Retina (tissue), 1 donor: ENCODE data around the gene HMGCS2.
A peak's percentile ranks its signal among the peaks of the same experiment; 100 is the strongest.
"Not testable (repeated sequence)": the region's sequence is repeated elsewhere in the genome, so short reads cannot be mapped to it uniquely, and the experiment has no call there.

Source experiments
- DNase-seq: peaks from one replicate; pipeline ENCODE4 v3.0.0-alpha.2; 2016

Gene HMGCS2

DNA sequence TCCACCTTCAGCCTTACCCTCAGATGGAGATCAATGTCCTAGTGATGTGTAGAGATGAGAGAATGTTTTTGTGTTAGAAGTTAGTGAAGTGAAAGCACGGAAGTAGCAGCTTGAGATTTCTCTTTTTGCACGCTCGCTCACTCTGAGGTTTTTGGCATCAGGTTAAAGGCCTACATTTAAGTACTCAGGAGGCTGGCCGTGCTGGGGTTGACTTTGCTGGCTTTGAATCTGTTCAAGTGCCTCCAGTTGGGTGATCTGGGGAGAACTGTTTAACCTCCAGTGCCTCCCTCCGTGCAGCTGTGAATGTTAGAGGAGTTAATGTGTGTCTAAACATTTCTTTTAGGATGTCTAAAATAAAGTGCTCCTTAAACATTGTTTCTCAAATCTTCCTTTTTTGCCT is 43.1 kb downstream of the HMGCS2 start:
- DNase-seq = no peak

DNA sequence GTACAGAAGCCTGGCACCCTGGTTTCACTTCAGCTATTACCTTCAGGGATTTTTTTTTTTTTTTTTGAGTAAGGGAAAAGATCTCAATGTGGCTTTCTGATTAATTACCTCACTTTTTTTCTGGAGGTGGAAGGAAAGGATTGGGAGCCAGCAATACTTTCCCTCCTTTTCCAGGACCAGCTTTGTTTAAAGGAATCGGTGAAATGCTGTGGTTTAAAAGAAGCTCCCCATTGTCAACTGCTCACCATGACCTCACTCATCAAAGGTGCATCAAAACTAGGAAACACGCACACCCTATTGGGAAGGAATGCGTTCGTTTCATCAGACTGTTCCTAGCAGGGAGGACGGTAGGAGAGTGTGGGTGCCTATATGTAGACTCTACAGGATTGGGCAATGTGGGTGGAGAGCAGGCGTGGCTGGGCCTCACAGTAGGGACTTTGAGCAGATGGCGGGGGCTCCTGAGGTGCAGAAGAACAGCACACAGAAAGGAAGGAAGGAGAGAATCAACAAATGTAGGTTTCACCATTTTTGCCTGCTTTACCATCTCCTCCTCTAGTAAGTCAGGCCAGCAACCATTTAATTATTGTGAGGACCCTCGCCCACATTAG is 44.0 kb downstream of the HMGCS2 start:
- no peak for DNase-seq

DNA sequence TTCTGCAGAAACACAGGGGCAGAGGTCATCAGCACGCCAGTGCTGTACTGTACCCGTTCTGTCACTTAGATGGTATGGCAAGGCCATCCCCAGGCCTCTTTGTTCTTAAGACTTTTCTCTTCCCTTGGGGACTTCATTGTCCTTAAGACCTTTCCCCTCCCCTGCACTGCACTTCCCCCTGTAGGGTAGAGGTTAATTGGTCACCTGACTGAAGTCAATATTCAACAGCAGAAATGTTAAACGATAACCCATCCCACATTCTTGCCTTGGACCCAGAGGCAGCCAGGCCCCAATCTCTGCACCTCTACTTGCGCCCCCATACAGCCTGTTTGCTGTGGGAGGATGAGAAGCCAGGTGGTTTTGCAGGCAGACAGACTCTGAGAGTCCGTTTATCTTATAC is 46.8 kb downstream of the HMGCS2 start:
- DNase-seq = no peak

DNA sequence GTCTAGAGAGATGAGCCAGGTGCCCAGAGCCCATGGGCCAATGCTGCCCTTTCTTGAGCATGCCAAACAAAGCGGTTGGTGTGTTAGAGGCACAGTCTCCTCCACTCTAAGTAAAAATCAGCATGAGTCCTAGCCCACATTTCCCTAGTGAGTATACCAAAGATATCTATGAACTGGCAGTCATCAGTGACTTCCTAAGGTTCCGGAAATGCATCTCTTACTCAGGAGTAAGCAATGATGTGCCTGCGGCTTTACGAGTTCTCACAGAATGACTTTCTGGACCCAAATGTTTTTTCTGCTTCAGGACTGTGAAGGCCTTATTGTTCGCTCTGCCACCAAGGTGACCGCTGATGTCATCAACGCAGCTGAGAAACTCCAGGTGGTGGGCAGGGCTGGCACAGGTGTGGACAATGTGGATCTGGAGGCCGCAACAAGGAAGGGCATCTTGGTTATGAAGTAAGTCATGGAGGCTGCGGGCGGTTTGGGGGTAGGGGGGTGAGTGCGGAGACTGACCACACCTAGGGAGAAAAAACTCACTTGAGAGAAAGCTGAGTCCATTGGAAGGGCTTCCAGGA is 47.8 kb downstream of the HMGCS2 start:
- no peak for DNase-seq

DNA sequence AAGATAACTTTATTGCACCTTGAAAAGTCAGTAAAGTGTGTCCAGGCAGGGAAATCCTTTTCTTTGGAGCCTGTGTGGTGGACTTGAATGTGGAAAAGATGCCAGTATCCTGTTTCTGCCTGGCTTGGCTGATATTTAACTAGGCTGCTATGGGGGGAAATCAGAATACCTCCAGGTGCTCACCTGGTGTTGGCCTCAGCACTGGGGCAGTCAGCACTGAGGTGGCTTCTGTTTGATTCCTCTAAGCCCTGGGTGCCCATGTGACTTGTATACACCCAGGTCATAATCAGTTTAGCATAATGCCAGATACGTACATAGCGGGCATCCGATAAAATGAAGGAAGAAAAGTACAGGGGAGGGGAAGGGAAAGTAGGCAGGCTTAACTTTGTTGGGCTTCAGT is 49.7 kb downstream of the HMGCS2 start:
- DNase-seq = no peak

DNA sequence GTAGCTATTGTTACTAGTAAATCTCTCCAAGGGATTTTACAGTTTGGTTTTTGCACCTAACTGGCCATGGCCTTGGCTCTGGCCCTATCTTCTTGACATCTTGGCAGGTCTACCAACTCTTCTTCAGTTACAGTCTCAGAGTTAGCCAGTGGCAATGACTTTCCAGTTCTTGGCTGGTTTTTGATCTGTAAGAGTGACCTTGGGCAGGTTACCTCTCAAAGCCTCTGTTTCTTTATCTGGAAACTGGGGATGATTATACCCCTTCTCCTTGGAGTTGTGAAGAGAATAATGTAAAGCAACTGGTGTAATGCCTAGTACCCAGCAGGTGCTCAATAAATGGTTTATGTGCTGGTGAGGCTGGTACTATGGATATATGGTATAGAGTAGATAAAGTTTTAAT is 50.3 kb downstream of the HMGCS2 start:
- no peak for DNase-seq

DNA sequence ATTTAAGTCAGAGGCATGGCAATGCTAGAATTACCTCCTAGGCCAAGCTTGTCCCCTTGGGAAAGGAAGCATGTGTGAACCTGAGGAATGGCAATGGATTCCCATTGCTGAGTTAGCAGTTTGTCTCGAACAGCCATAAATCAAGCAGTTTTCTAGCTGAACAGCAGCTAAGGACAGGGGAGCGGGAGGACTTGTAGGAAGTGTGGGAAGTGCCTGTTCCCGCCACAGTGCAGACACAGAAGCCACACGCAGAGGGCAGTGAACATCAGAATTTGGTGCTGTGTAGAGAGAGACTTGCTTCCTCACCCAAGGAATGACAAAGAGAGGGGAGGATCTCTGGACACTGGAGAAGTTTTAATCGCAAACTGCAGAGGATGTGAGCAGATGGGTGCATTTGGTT is 53.2 kb downstream of the HMGCS2 start:
- DNase-seq = no peak

DNA sequence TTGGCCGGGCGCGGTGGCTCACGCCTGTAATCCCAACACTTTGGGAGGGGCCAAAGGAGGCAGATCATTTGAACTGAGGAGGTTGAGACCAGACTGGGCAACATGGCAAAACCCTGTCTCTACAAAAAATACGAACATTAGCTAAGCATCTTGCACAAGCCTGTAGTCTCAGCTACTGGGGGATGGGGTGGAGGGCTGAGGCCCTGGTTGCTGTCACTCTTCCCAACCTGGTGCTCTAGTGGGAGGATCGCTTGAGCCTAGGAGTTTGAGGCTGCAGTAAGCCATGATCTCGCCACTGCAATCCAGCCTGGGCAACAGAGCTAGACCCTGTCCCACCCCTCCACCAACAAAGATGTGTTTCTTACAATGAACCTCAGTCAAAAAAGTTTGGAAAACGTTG is 54.1 kb downstream of the HMGCS2 start:
- no peak for DNase-seq

DNA sequence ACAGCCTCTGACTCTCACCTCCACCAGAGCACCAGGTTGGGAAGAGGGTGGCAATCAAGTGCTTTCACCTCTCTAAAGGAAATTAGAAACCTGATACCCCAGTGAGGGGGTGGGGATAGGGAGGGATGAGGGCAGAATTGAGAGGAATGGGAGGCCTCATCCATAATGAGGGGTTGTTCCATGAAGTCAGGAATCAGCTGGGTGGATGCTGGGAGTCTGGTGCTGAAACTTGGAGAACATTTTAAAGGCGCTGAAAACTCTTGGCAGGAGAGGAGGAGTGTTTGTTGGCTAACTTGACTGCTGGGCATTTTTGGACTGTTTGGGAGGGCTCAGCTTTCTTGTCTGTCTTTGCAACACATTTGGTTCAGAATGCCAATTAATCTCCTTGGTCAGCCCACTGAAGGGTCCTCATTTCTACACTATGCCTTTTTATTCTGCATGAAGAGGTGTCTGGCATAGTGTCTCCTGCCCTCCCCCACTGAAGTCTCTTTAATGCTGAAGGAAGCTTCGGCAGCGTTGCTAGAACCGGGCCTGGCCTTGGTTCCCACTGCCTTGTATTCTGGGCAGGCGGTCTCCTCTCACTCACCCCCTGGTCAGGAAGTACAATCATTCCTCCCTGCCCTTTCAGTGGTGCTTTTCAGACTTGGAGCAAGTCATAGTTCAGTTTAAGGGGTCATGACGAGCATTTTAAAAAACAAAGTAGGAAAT is 54.8 kb downstream of the HMGCS2 start:
- DNase-seq = no peak

DNA sequence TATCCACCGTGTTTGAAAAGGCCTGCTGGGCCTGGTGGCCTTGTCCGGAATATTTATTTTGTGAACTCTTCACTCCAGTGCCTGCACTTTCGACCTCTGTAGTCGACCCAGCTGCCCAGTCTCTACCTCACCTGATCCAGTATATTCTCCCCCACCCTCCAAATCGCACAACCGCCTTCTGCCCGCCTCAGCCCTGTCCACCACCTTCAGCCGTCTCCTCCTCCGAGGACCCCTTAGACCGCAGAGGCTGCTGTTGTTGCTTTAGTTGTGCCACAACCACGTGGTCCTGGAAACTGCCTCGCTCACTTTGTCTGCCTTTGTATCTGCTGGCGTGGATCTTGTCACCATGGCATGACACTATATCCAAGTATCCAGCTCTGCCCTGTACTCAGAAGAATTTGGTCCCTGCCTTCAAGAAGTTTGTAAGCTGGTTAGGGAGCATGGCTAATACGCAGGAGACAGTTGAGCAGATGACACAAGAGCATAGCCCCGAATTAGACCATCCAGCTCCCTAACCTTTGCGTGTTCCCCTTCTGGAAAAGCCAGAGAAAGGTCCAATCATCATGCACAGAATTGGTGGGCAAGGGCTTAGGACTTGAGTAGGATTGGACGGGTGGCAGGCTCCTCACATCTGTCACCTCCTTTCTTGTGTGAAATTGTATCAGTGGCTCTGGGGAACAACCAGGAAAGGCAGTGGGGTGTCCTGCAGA is 55.5 kb downstream of the HMGCS2 start:
- no peak for DNase-seq

DNA sequence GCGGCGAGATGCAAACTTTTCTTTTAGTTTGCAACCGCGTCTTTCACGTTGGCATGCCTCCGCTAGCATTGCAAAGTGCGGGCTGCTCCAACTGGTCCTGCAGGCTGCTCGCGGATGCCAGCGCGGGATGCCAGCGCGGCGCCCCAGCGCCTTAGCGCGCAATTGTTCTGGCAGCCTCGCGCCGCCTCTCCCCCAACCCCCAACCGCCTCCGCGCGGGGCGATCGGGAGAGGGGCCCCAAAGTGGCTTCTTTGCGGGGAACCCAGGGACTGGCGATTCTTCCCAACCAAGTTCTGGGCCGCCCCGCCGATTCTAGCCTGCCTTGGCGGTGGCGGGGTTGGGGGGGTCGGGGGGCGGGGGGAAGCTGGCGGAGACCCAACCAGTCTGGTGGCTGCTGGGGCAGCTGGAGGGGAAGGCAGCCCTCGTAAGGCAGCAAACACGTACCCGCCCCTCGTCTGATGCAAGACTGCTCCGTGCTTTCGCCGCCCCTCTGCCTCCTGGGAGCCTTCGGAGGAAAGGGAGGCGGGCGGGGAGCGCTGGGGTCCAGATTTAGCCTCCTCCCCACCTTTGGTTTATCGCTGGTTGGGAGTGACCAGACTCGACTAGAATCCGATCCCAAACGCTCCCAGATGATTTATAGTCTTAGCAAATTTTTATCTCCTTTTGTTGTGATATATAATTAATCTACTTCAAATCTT is 56.2 kb downstream of the HMGCS2 start:
- peak; percentile 83 for DNase-seq

DNA sequence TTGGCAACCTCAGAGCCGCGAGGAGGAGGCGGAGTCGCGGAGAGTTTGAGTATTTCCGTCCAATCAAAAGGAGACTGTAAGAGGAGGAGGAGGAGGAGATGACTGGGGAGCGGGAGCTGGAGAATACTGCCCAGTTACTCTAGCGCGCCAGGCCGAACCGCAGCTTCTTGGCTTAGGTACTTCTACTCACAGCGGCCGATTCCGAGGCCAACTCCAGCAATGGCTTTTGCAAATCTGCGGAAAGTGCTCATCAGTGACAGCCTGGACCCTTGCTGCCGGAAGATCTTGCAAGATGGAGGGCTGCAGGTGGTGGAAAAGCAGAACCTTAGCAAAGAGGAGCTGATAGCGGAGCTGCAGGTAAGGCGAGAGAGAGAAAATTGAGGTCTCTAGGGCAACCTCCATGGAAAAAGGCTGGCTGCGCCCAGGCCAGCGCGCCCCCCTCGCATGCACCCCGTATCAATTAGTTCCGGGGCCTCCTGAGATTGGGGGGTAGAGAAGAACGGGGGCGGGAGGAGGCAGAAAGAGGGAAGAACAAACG is 56.8 kb downstream of the HMGCS2 start, which contains the start of gene PHGDH:
PHGDH (plus strand) TSS at position 131 of the 538 bp plus-strand sequence; CDS start at position 220, 89 bp downstream.
- DNase-seq = peak; percentile 81

DNA sequence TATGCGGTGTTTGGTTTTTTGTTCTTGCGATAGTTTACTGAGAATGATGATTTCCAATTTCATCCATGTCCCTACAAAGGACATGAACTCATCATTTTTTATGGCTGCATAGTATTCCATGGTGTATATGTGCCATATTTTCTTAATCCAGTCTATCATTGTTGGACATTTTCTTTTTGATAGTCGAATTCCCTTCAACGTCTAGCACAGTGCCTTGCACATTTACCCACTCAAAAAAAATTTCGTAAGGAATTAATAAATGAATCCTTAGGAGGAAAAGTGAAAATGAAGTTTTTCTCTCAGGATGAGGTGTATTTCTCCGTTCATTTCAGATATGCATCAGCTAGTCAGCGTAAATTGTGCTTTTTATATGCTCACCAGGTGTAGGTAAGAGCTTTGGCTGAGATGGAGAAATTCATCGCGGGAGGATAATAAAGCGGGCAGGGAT is 57.3 kb downstream of the HMGCS2 start:
- DNase-seq = not testable (repeated sequence)

DNA sequence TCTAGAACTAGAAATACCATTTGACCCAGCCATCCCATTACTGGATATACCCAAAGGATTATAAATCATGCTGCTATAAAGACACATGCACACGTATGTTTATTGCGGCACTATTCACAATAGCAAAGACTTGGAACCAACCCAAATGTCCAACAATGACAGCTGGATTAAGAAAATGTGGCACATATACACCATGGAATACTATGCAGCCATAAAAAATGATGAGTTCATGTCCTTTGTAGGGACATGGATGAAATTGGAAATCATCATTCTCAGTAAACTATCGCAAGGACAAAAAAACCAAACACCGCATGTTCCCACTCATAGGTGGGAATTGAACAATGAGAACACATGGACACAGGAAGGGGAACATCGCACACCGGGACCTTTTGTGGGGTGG is 62.1 kb downstream of the HMGCS2 start:
- not testable (repeated sequence) for DNase-seq

DNA sequence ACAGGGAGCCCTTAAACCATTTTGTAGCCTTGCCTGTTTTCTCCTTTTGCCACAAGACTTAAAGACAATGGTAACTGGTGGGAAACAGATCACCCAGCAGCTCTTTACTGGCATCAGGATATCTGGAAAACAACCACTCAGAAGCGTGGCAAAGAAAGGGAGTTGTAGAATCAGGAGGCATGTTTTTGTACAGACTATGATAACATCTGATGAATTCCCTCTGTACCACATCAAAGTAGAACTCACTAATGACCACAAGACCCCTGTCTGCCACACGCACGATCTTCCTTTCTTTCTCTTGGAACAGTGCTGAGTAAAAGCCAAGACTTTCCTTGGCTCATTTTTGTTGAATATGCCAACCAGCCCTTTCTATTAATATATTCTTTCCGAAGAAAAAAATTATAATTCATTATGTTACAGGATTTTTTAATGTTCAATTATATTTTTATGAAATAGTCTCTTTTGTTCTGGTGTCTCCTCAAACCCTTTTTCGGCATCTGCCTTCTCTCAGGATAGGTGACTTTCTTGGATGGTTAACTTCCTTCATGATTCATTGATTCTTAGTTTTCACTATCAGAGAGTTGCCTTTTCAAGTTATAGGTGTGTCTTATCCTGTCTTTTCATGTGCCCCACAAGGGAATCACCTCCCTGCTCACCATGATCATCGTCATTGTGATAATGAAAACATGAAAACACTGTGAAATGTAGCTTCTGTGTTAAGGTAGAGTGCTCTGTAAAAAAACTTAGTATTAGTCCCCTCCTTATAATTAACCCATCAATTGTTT is 64.8 kb downstream of the HMGCS2 start:
- DNase-seq = no peak

DNA sequence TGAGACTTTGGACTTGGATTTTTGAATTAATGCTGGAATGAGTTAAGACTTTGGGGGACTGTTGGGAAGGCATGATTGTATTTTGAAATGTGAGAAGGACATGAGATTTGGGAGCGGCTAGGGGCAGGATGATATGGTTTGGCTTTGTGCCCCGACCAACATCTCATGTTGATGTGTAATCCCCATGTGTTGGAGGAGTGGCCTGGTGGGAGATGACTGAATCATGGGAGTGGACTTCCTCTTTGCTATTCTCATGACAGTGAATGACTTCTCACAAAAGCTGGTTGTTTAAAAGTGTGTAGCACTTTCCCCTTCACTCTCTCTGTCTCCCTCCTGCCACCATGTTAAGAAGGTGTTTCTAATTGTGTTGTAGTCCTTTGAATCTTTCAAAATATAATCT is 66.3 kb downstream of the HMGCS2 start:
- no peak for DNase-seq

DNA sequence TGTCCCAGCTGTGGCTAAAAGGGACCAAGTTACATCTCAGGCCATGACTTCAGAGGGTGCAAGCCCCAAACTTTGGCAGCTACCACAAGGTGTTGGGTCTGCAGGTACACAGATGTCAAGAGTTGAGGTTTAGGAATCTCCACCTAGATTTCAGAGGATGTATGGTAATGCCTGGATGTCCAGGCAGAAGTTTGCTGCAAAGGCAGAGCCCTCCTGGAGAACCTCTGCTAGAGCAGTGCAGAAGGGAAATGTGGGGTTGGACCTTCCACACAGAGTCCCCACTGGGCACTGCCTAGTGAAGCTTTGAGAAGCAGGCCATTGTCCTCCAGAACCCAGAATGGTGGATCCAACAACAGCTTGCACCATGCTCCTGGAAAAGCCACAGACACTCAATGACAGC is 67.0 kb downstream of the HMGCS2 start:
- no peak for DNase-seq

DNA sequence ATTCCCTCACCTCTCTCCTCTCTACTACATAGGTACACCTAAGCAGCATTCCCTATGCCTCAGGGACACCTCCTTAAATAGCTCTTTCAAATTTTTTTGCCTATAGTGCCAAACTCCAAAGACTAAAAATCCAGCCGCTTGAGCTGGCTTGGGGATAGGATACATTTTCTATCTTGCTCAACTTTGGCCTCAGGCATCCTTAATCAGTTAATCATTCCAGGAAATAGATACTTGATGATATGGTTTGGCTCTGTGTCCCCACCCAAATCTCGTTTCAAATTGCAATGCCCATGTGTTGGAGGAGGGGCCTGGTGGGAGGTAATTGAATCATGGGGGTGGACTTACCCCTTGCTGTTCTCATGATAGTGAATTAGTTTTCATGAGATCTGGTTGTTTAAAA is 68.4 kb downstream of the HMGCS2 start:
- no peak for DNase-seq
